ENCODE measurements around the gene OAS1. TPM values are rescaled to one million over a fixed set of nuclear protein-coding genes. Genes with fewer than 3 reads are reported as not detected.

The OAS1 gene
- total RNA-seq = 0.33 and 1.4 TPM in 2 replicates

GRCh38 chr12:112906712-112907414 is at the start of gene OAS1:
OAS1 (plus strand) TSS chr12:112906962; CDS start chr12:112907040, 78 bp downstream.

GRCh38 chr12:112937741-112938719 is 31.3 kb downstream of the OAS1 start, which contains the start of gene OAS3:
OAS3 (plus strand) TSS chr12:112938474; CDS start chr12:112938531, 57 bp downstream.

Other genes starting within 250 kb of the OAS1 start
- under 0.01 TPM in 1 of 2 replicates, not detected in the other for gene RPH3A, start 115.2 kb upstream of the OAS1 start, total RNA-seq
- 7.7 and 11.1 TPM in 2 replicates for gene OAS3, start 31.5 kb downstream of the OAS1 start, total RNA-seq
- 0.77 and 1.1 TPM in 2 replicates for gene OAS2, start 71.6 kb downstream of the OAS1 start, total RNA-seq
- under 0.01 TPM in 1 of 2 replicates, not detected in the other for gene DTX1, start 149.8 kb downstream of the OAS1 start, total RNA-seq
- gene RASAL1, start 228.8 kb downstream of the OAS1 start, total RNA-seq = not detected in 2 replicates
- not detected in 2 replicates for gene CFAP73, start 242.8 kb downstream of the OAS1 start, total RNA-seq

Measured in uterine smooth muscle cell (primary cell).